Kidney (tissue), 14 donors: ENCODE results near the gene PRKCE. TPM values are rescaled to one million over a fixed set of nuclear protein-coding genes. Genes with fewer than 3 reads are reported as not detected.

ENCODE experiments used
- DNase-seq, 5 donors: peaks; one replicate each; pipeline ENCODE4 v3.0.0-alpha.2; 2013 to 2020
- FAIRE-seq: peaks from 2 replicates; lab custom pipeline; 2012; peaks lifted over from hg19 to GRCh38; lab: Jason Lieb, UNC
- H3K27ac ChIP-seq, 2 donors: one replicate each; pipeline ENCODE4 v1.7.0; 2013; ENCODE audit warnings: low read depth in 2 of 2, low read length in 2 of 2, inconsistent platforms in 1 of 2
- H3K27me3 ChIP-seq: one replicate; pipeline ENCODE4 v1.7.1; 2013; ENCODE audit warnings: low read length, inconsistent platforms; ENCODE audit not compliant: control insufficient read depth, insufficient read depth
- H3K36me3 ChIP-seq, 3 donors: one replicate each; pipeline versions ENCODE4 v1.7.0 to v1.7.1; 2013; ENCODE audit warnings: low read length in 3 of 3, control low read depth in 1 of 3, inconsistent platforms in 1 of 3; ENCODE audit not compliant: insufficient read depth in 3 of 3, control insufficient read depth in 2 of 3
- H3K4me1 ChIP-seq, 3 donors: one replicate each; pipeline versions ENCODE4 v1.7.0 to v1.7.1; 2013; ENCODE audit warnings: low read length in 3 of 3, inconsistent platforms in 1 of 3, low read depth in 1 of 3; ENCODE audit not compliant: control insufficient read depth in 2 of 3, insufficient read depth in 2 of 3
- H3K4me3 ChIP-seq, 3 donors: one replicate each; pipeline versions ENCODE4 v1.7.0 to v1.8.1; 2013; ENCODE audit warnings: low read length in 3 of 3, control low read depth in 1 of 3, inconsistent platforms in 1 of 3
- H3K9ac ChIP-seq, 3 donors: one replicate each; pipeline versions ENCODE4 v1.7.0 to v1.7.1; 2013; ENCODE audit warnings: low read length in 3 of 3, control low read depth in 1 of 3, inconsistent platforms in 1 of 3
- H3K9me3 ChIP-seq, 3 donors: one replicate each; pipeline versions ENCODE4 v1.7.0 to v1.7.1; 2013; ENCODE audit warnings: low read length in 3 of 3, control low read depth in 1 of 3, inconsistent platforms in 1 of 3; ENCODE audit not compliant: control insufficient read depth in 2 of 3, insufficient read depth in 1 of 3
- intact Hi-C: fragments of 100-400 bp; cut with DNase I; formaldehyde crosslinking; loops from one replicate; pipeline ENCODE4 v1.11.1; 2022
- polyA plus RNA-seq: library from polyadenylated mRNA; stranded (reverse); fragments of 350-450 nt; fragmentation: Illumina TruSeq; extraction: RNeasy Lipid Tissue Mini Kit (QIAGEN cat#74804); gene quantifications from one replicate; pipeline ENCODE4 v1.2.3, GENCODE V29; 2014; ENCODE audit warnings: low read depth, low replicate concordance; ENCODE audit not compliant: insufficient read depth
- total RNA-seq: library from RNA; stranded (reverse); fragmentation: NEBNext Ultra II Directional; extraction: Animal tissue kit (Norgen Biotek cat#: 25700); gene quantifications from one replicate; pipeline ENCODE4 v1.2.1, GENCODE V29; 2021
- TF ChIP-seq, protein P1 (sequence below): IDR thresholded peaks from 3 replicates; pipeline ENCODE4 v1.5.1; 2012; ENCODE audit warnings: mild to moderate bottlenecking, moderate library complexity, borderline replicate concordance; ENCODE audit not compliant: insufficient read depth; ENCODE audit errors: extremely low read depth
- donor health status: control.
- donor health status: control.
- donor health status: control.
- donor health status: control.
- donor health status: control.
- donor health status: DM: yes; HTN: yes; CAD: no.
- donor health status: Normal renal cell carcinoma (clear cell type).

PRKCE gene
- total and polyA plus RNA-seq, 2 donors from 2014 or later, result 11.1 to 27.3 TPM

DNA sequence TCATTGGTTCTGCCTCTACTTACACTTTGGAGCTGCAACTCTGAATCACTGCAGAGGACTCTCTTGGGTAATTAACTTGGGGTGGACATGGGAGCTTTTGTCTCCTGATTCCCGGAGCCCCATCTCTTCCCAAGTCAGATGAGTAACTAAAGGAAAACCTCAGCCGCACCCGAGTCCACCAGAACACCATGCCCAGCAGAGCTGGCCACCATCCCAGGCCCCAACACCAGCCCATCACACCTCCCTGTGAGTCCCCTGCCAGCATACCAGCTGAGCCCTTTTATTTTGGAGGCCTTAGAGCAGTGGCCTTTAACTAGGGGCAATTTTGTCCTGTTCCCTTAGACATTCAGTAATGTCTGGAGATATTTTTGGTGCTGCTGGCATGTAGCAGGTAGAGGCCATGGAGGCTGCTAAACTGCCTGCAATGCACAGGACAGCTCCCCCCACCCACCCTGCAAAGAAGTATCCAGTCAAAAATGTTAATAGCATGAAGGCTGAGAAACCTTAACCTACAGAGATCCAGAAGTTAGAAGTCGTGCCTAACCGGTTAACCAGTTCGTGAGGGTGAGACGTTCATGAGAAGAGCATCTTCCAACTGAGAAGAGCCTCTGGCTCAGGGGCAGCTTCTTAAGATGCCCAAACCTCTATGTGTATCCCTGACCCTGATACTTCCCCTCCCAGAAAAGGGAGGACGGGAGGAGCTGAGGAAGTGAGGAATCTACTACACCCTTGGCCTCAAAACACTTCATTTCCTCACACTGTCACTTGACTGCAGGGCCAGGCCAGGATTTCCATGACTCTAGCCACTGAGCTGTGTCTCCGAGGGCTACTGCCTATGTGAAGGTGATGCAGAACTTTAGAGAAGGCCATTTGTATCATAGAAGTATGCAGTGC lies 505.8 kb downstream of the PRKCE start:
- H3K27me3 ChIP-seq, result no peaks in the 10 kb centered on the region
- peaks cover 0 to 14% (median 7%) of the 10 kb centered on the region in 3 donors for H3K36me3 ChIP-seq
- intact Hi-C loops, result no loop called here
- H3K9me3 ChIP-seq, result no peaks in the 10 kb centered on the region
- H3K27ac ChIP-seq, result no peak overlapping the region
- no peak for FAIRE-seq
- H3K4me3 ChIP-seq, result no peak overlapping the region
- no peak for DNase-seq
- H3K4me1 ChIP-seq, result peaks cover 0 to 3% (median 0%) of the 10 kb centered on the region in 3 donors
- no peak overlapping the region for H3K9ac ChIP-seq
- TF ChIP-seq, protein P1, sequence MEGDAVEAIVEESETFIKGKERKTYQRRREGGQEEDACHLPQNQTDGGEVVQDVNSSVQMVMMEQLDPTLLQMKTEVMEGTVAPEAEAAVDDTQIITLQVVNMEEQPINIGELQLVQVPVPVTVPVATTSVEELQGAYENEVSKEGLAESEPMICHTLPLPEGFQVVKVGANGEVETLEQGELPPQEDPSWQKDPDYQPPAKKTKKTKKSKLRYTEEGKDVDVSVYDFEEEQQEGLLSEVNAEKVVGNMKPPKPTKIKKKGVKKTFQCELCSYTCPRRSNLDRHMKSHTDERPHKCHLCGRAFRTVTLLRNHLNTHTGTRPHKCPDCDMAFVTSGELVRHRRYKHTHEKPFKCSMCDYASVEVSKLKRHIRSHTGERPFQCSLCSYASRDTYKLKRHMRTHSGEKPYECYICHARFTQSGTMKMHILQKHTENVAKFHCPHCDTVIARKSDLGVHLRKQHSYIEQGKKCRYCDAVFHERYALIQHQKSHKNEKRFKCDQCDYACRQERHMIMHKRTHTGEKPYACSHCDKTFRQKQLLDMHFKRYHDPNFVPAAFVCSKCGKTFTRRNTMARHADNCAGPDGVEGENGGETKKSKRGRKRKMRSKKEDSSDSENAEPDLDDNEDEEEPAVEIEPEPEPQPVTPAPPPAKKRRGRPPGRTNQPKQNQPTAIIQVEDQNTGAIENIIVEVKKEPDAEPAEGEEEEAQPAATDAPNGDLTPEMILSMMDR, result no peak

- no peak overlapping the region for H3K9ac ChIP-seq
These were observed 506.5 kb downstream of the PRKCE start for GRCh38 chr2:46157966-46158310.

GRCh38 chr2:46158661-46159060 lies 507.2 kb downstream of the PRKCE start:
- Histone ChIP-seq H3K36me3 (peaks cover 0 to 11% (median 5%) of the 10 kb centered on the region in 3 donors), H3K9ac (no peak overlapping the region), H3K27me3 (no peaks in the 10 kb centered on the region), H3K9me3 (no peaks in the 10 kb centered on the region), H3K4me1 (peaks cover 0 to 3% (median 0%) of the 10 kb centered on the region in 3 donors), H3K4me3 (no peak overlapping the region), H3K27ac (no peak overlapping the region)
- intact Hi-C loops, result no loop called here
- FAIRE-seq, result no peak
- no peak for DNase-seq
- TF ChIP-seq, protein P1, result no peak

More at GRCh38 chr2:46157966-46158310, 506.5 kb downstream of the PRKCE start:
- TF ChIP-seq, protein P1, result no peak
- Histone ChIP-seq H3K36me3 (peaks cover 0 to 11% (median 7%) of the 10 kb centered on the region in 3 donors), H3K4me1 (peaks cover 0 to 3% (median 0%) of the 10 kb centered on the region in 3 donors), H3K27me3 (no peaks in the 10 kb centered on the region), H3K4me3 (no peak overlapping the region), H3K27ac (no peak overlapping the region), H3K9me3 (no peaks in the 10 kb centered on the region)
- DNase-seq (no peak), FAIRE-seq (no peak)
- intact Hi-C loops, result no loop called here
